ENCODE data around the gene PFN2.
A peak's percentile ranks its signal among the peaks of the same experiment; 100 is the strongest.
"Not testable (repeated sequence)": the region's sequence is repeated elsewhere in the genome, so short reads cannot be mapped to it uniquely, and the experiment has no call there.

The PFN2 gene, protein sequence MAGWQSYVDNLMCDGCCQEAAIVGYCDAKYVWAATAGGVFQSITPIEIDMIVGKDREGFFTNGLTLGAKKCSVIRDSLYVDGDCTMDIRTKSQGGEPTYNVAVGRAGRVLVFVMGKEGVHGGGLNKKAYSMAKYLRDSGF

DNA sequence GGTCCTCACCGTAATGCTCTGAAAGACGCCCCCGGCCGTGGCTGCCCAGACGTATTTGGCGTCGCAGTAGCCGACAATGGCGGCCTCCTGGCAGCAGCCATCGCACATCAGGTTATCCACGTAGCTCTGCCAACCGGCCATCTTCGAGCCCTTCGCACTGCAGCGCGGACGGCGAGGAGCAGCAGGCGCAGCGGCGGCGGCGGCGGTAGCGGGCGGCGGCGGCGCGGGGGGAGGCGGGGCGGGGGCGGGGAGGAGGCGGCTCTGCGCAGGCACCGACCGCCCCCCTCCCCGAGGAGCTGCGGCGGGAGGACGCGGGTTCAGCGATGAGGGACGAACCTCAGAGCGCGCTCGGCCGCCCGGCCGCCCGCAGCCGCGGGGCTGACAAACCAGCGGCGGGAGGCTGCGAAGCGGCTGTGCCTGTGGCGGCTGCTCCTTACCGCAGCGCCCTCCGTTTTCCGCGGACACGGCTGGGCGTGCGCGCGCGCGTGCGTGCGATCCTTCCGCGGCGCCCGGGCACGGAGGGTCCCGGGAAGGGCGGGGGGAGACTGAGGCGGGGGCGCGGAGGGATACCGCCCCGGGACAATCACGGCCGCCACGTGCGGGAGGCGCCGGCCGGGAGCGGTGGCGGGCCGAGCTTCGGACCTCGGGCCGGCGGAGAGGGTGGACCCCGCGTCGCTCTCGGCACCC, at the start of gene PFN2:
Gene PFN2, minus strand, starts transcription at position 180 of the 687 bp plus-strand sequence. Its CDS starts 39 bp downstream, at position 141.
- DNase-seq (ENCODE audit: low spot score) = peak; percentile 37

DNA sequence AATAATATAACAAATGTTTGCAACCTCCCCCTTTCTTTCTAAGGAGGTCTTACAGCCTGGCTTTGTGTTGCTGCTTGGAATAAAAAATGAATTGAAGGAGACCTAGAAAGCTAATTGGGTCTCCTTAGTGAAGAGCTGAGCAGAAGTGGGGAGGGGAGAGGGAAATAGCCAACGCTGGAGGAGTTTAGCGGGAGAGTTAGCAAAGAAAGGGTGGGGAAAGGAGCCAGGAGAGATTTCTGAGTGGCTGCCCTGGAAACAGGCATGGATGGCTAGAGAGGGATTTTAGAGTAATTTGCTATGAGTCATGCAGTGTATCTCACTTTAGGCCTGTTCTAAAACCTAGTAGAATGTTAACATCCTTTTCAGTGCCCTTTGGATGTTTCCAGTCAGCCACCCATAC, 45.2 kb upstream of the PFN2 start:
- DNase-seq (ENCODE audit: low spot score) = no peak

DNA sequence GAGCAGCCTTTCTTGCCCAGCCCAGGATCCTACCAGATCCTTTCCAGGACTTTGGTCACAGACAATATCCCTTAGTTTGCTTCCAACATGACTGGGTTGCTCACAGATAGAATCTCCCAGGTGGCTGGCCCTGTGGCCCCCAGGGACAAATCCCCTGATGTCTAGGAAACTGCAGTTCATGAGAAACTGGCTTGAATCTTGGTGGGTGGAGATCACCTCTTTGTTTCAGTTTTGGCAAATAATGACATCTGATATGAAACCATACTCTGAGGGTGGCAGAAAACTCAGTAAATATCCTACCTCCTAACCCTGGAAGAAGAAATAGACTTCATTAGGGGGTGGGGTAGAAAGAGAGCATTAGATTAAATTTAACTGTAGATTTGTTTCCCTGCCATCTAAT, 44.1 kb upstream of the PFN2 start:
- DNase-seq (ENCODE audit: low spot score) = no peak

DNA sequence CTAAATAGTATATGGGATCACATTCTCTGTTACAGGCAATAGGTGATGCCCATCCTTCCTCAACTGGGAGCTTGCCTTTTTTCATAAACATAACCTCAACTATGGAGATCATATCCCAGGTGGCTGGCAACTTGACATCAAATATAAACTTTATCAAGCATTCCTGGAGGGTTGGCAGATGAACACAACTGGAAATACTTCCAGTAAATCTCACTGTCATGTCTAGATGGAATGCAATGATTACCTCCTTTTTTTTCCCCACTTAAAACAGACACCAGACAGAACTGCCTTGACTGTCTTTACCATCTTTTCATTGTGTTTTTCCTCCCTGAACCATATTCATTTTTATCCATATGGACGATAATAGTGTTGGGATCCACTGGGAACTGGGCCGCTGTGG, 43.1 kb upstream of the PFN2 start:
- no peak for DNase-seq (ENCODE audit: low spot score)

DNA sequence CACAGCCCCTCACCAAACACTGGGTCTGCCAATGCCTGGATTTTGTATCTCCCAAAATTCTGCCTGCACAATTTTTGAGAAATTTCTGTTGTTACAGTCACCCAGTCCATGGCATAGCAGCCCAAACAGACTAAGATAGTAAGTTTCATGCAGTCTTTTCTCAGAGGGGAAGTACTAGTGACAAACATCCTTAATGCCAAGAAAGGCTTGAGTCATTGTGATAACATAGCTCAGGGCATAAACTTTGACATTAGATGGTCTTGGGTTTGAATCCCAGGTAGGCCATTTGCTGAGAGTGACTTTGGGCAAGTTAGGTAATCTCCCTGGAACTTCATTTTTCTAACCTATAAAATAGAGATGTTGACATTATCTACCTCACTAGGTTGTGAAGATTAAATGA, 36.1 kb upstream of the PFN2 start:
- DNase-seq (ENCODE audit: low spot score) = no peak

DNA sequence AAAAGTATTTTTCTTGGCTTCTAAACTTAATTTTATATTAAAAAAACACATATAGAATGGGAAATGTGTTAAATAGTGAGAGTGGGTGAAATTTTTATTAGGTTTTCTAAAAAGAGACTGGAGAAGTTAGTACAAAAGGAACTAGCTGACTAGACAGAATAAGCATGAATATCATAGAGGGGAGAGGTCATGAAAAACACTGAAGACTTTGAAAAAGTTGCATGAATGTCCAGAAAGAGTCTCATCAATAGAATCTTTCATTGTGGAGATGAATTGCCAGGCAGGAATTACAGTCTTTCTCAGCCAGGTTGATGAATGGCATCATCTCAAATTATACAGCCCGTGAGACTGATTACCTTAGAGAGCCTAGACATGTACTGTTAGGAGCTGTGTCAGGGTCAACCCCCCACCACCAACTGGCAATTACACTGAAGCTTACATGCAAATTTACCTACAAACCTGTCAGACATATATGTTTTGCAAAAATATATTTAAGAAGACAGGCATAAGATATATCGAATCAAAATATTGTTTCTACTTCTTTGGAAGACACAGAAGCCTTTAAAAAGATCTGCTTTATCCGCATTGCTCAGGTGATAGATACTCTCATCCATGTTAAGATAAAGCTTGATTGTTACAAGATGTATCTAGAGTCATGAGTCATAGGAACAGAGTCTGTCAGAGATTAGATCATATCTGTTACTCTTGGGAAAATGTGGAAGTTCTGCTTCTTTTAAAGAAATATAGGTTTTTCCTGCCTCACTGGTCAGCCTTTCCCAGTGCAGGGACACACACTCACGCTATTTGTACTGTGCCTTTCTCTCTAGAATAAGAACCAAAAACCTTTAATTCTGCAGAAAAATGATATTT, 34.8 kb upstream of the PFN2 start:
- no peak for DNase-seq (ENCODE audit: low spot score)

DNA sequence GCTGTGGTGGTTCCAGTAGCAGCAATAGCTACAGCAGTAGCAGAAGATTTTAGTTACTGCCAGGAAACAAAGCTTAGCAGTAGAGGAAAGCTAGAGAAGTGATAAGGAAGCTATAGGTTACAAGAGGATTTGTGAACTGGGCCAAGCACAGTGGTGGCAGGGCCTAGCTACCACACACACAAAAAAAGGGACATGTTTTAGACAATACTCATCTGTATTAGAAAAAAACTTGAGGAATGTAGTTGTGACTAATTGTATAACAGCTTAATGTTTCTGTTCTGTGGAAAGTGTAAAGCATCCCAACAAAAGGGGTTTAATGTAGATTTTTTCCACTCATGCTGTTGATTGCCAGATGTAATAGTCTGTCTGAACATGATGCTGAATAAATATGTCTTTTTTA, 29.9 kb upstream of the PFN2 start:
- DNase-seq (ENCODE audit: low spot score) = no peak

DNA sequence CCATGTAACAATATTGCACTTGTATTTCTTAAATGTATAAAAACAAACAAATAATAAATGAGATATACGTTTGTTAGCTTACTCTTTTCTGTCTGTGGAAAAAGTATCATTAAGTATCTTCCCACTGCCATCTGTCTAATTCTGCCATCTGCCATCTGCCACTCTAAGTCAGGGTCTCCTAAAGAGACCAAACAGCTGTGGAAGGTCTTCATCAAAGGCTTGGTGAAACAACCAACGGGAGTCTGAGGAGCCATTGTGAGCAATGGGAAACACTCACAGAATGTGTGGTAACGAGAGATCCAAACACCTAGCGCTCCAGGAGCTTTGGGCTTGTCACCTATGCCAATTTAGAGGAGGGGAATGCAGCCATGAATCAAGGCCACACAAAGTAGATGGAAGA, 28.7 kb upstream of the PFN2 start:
- DNase-seq (ENCODE audit: low spot score) = no peak

DNA sequence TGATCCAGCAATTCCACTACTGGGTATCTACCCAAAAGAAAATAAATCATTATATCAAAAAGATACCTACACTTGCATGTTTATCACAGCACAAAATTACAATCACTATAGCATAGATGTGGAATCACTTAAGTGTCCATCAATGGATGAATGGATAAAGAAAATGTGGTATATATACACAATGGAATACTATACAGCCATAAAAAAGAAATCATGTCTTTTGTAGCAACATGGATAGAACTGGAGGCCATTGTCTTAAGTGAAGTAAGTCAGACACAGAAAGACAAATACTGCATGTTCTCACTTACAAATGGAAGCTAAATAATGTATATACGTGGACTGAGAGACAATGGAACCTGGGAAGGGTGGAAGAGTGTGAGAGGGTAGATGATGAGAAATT, 28.3 kb upstream of the PFN2 start:
- DNase-seq (ENCODE audit: low spot score) = no peak

DNA sequence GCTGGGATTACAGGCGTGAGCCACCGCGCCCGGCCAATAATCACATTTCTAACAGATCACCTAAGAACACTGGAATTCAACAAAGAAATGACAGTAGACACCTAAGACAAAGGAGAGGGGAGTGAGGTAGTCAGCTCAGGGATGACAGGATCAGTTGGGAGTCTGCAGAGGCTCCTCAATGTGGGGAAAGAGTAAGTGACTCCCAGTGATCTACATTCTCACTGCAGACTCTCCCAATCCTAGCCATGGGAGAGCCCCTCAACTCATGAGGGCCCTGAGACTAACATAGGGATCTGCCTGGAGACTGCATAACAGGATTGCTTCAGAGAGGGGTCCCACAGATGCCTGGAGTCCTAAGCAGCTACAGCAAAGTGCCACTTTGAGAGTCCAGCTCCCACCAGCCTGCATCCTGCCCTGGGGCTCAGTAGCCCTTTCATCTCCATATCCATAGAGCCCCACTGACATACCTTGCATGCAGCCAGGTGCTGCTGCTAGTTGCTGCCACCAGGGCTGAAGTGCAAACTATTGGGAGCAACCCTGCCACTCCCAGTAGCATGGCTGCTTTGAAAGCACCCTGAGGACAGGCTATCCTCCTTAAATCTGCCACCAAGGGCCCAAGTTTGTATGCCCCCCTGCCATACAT, 21.8 kb upstream of the PFN2 start:
- no peak for DNase-seq (ENCODE audit: low spot score)

DNA sequence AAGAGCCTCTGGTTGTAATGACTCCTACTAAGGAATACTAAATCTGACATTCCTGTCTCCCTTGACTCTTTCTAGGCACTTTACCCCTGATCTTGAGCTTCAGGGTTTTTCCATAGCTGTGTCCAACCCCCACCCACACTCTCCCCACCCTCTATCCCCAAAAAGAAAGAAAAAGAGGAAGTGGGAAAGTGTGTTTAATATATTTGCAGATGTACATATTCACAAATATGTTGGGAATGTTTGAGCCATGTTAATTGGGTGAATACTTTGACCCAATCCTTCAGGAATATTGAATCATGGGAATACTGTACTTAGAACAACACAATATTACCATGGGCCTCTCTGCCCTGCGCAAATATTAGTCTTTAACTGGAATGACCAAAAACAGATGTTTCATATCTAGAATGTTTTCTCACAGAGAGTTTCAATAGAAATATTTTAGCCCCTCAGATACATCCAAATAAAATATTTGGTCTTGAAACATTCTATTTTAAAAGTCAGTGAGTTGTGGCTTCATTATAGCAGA, 19.8 kb upstream of the PFN2 start:
- no peak for DNase-seq (ENCODE audit: low spot score)

DNA sequence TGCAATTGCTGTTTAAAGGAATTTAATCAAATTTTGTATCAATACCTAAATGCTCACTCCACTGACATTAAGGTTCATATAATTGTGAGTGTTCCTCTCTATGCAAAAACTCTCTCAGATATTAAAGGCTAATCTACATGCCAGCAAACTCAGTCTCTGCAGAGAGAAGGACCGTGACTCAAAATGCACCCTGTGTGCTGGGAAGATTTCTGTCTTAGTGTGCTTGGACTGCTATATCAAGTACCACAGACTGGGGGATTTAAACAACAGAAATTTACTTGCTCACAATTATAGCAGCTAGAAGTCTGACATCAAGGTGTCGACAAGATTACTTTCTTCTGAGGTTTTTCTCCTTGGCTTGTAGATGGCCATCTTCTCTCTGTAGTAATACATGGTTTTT, 18.6 kb upstream of the PFN2 start:
- no peak for DNase-seq (ENCODE audit: low spot score)

DNA sequence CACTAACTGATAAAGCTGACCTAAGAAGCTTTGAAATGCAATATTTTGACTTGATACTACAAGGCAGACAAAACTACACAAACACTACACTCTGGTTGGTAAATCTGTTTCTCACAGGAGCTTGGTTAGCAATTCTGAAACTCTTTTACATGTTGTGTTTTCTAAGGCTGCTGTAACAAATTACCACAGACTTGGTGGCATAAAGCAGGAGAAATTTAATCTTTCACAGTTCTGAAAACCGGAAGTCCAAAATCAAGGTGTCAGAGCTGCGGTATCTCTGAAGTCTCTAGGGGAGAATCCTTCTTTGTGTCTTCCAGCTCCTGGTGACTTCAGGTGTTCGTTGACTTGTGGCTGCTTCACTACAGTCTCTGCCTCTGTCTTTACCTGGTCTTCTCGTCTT, 12.9 kb upstream of the PFN2 start:
- DNase-seq (ENCODE audit: low spot score) = no peak

DNA sequence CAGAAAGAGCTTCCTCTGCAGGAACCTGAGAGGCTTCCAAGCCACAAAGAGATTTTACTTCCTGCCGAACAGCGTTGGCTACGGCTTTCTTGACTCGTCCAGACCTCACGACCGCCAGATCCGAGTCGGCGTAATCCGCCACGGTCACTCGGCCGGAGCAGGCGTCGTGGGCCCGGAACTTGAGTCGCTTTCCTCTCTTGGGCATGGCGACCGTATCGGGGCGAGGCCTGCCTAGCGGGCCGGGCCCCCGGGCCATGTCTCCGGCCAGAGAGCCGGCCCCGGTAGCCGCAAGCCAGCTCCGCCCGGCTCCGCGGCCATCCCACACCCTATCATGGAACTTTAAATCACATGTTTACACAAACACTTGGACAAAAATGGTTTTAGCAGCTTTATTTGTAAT, 12.4 kb upstream of the PFN2 start:
- DNase-seq (ENCODE audit: low spot score) = not testable (repeated sequence)

DNA sequence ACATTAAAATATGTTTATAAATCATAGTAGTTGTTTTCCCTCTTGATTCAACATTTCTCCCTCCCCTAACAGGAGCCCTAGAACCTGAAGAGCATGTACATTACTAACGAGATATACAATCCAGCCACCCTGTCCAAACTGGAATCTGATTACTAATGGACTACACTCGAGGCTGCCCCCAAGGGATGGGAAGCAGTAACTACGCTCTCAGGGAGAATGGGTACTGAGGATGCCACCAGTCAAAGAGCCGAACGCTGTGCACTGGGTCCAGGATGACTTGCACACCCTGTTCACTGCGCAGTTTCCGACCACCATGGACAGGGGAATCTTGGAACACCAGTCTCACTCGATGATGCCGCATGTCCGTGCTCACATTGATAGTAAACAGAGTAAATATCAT, 11.3 kb upstream of the PFN2 start:
- not testable (repeated sequence) for DNase-seq (ENCODE audit: low spot score)

DNA sequence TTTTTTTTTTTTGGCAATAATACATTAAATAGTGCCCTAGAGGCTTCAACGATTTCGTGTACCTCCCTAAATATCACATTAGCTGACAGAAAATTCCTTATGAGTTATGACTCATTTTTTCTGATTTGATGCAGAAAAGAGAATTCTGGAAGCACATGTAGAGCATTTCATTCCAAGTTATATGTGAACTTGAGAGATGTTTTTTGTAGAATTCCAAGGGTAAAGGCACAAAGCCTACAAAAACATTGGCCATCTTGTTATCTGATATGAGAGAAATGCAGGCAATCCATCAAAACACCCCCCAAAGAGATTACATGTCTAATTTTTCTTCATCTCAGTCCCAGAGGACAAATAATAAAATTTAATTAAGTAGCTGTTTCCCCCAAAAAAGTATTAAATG, 6.7 kb upstream of the PFN2 start:
- DNase-seq (ENCODE audit: low spot score) = no peak

DNA sequence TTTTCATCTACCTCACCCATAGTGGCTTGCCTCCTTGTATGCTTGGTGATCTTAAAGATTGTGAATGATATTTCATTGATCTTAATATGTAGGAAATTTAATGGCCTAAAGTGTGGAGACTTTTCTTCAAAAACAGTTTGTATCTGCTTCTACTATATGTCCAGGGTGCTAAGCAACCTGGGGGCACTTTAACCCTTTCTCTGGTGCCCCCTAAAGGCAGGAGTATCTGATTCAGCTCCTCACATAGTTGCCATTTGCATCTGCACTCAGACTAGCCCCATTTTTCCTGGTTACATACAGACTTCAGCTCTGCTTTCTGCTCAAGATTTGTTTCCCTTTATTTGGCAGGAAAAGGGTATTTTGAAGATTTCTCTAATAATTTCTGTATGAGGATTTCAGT, 5.2 kb upstream of the PFN2 start:
- peak; percentile 10 for DNase-seq (ENCODE audit: low spot score)

DNA sequence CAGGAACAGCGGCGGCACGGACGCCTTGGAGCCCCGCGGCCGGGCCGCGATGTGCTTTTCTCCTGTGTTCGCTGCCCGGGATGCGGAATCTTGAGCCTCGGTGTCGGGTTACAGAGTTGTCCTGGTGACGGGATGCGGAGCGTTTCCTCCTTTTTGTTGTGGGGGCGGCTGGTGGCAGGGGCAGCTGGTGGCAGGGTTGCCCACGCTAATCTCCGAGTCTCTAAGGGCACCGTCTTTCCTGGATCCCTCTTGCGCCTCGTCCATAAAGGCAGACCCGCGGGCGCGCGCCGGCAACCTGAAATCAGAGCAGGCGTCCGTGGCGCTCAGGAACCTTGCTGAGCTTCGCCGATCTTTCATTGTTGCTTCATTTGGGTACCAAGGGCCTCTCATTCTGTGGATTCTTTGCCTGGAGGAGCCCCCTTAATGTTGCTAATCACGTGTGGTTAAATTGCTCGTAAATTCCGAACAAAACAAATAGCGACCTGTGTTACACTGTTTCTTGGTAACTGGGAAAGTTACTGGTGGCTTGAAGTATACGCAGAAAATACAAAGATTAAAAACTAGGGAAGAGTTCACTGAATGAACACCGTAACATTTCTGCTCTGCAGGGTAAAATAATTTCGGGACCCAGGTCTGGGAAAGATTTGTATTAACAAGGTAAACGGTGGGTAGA, 844 bp upstream of the PFN2 start:
- peak; percentile 41 for DNase-seq (ENCODE audit: low spot score)

DNA sequence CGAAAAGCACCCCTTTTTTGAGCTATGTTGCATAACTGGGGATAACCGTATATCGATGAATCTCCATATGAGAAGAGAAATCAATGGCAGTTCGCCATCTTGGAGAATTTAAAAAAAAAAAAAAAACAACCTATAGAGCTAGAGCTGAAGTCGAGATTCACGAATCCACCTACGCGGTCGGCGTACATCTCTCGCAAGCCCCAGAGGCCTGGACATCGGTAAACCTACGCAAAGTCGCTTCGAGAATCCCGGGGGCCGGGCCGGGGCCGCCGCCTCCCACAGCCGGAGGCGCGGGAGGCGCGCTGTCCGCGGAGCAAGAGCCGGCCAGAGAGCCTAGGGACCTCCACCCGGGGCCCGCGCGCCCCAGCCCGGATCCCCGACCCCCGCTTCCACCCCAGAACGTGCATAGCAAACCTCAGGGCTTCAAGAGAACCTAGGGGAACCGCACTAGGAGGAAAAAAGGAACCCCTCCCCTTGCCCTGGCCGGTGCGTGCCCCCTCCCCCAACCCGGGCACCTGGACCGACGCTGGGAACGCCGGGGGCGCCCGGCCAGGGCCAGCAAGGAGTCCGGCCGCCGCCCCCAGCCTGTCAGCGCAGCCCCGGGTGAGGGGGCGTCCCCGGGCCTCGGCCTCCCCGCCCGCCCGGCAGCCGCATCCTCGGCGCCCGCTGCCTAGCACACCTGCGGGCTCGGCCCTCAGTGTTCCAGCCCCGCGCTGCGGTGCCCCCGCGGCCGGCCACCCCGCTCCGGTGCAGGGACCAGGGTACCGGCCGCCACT, 567 bp downstream of the PFN2 start:
- DNase-seq (ENCODE audit: low spot score) = peak; percentile 17

DNA sequence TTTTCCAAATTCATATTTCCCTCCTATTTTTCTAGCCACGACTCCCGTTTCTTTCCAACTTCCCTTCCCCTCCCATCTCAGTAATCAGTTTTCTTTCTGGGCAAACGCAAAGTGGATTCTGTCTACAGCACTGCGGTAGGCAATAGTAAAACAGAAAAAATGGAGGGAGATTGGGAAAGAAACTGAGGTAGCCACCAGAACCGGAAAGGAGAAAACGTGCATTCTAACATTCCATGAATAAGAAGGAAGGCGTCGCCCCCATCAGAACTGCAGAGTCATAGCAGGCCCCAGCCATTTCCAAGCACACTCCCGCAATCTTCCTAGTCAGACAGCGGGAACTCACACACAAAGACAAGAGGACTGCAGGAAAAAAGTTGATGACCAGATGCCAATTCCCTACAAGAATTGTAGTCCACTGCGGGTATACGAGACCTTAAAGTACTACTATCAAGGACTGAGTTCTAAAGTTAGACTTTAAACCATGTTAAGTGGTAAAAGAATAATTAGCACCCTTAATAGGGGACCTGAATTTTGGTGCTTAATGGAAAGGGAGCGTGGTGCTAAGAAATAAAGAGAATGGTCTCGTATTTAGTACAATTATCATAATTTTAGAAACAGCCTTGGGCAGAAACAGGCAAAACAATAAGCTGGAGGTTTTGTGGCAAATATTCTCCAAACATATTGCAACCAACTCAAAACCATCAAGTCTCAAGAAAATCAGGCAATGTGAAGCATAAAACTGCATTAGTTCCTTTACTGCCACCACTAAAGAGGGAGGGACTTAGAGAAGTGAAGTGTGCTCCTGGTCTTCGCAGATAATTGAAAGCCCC, 1.4 kb downstream of the PFN2 start:
- DNase-seq (ENCODE audit: low spot score) = peak; percentile 23
